ENCODE data around the gene PSMB5. TPM values are rescaled to one million over a fixed set of nuclear protein-coding genes. Genes with fewer than 3 reads are reported as not detected.

PSMB5 gene
- polyA plus RNA-seq, 1 donor from 2014 or later: 147 TPM

DNA sequence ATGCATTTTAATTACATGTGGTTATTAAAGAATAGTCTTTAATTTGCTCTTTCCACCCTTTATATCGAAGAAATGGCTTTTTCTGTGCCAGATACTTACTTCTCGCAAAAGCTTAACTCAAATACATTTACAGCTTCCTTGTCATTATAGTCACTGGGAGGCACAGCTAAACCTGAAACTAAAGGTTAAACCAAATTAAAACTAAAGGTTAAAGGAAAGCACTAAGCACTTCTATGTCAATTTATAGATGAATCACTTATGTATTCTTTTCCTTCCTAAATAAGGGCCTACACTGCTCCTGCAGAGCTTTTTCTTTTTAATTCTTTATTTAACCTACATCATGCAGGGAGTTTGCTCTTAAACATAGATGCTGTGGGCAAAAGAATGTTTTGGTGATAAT lies 33.8 kb downstream of the PSMB5 start:
- no peaks in the 10 kb centered on the region for H3K36me3 ChIP-seq (ENCODE audit: insufficient read depth, low read length)
- no peak overlapping the region for H3K9ac ChIP-seq (ENCODE audit: low read length)
- H4K20me1 ChIP-seq (ENCODE audit: insufficient read depth): no peaks in the 10 kb centered on the region
- TF ChIP-seq TAF1 (IDR thresholded peaks at IDR 0.05; ENCODE audit: low read depth) (no peak), MXI1 (conservative IDR thresholded peaks at IDR 0.05; ENCODE audit: poor library complexity, severe bottlenecking) (no peak), POLR2AphosphoS5 (IDR thresholded peaks at IDR 0.05) (no peak), SMC3 (conservative IDR thresholded peaks at IDR 0.05; ENCODE audit: poor library complexity) (no peak), RAD21 (conservative IDR thresholded peaks at IDR 0.05) (no peak), EZH2 (IDR thresholded peaks at IDR 0.05; ENCODE audit: borderline replicate concordance, insufficient read depth, low read length, poor library complexity, severe bottlenecking) (no peak), EP300 (conservative IDR thresholded peaks at IDR 0.05; ENCODE audit: poor library complexity, severe bottlenecking) (no peak)
- TF ChIP-seq, protein P1, sequence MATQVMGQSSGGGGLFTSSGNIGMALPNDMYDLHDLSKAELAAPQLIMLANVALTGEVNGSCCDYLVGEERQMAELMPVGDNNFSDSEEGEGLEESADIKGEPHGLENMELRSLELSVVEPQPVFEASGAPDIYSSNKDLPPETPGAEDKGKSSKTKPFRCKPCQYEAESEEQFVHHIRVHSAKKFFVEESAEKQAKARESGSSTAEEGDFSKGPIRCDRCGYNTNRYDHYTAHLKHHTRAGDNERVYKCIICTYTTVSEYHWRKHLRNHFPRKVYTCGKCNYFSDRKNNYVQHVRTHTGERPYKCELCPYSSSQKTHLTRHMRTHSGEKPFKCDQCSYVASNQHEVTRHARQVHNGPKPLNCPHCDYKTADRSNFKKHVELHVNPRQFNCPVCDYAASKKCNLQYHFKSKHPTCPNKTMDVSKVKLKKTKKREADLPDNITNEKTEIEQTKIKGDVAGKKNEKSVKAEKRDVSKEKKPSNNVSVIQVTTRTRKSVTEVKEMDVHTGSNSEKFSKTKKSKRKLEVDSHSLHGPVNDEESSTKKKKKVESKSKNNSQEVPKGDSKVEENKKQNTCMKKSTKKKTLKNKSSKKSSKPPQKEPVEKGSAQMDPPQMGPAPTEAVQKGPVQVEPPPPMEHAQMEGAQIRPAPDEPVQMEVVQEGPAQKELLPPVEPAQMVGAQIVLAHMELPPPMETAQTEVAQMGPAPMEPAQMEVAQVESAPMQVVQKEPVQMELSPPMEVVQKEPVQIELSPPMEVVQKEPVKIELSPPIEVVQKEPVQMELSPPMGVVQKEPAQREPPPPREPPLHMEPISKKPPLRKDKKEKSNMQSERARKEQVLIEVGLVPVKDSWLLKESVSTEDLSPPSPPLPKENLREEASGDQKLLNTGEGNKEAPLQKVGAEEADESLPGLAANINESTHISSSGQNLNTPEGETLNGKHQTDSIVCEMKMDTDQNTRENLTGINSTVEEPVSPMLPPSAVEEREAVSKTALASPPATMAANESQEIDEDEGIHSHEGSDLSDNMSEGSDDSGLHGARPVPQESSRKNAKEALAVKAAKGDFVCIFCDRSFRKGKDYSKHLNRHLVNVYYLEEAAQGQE (IDR thresholded peaks at IDR 0.05; ENCODE audit: borderline replicate concordance): no peak
- TF ChIP-seq, protein P2, sequence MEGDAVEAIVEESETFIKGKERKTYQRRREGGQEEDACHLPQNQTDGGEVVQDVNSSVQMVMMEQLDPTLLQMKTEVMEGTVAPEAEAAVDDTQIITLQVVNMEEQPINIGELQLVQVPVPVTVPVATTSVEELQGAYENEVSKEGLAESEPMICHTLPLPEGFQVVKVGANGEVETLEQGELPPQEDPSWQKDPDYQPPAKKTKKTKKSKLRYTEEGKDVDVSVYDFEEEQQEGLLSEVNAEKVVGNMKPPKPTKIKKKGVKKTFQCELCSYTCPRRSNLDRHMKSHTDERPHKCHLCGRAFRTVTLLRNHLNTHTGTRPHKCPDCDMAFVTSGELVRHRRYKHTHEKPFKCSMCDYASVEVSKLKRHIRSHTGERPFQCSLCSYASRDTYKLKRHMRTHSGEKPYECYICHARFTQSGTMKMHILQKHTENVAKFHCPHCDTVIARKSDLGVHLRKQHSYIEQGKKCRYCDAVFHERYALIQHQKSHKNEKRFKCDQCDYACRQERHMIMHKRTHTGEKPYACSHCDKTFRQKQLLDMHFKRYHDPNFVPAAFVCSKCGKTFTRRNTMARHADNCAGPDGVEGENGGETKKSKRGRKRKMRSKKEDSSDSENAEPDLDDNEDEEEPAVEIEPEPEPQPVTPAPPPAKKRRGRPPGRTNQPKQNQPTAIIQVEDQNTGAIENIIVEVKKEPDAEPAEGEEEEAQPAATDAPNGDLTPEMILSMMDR (IDR thresholded peaks at IDR 0.05; ENCODE audit: poor library complexity, severe bottlenecking): no peak
- H3F3A ChIP-seq (ENCODE audit: insufficient read depth, low read length, poor library complexity, severe bottlenecking): no peaks in the 10 kb centered on the region
- H3K79me2 ChIP-seq (replicated peaks; ENCODE audit: insufficient read depth, low read length): no peaks in the 10 kb centered on the region
- H3K9me3 ChIP-seq (ENCODE audit: low read length): no peaks in the 10 kb centered on the region
- no peak overlapping the region for H3K4me2 ChIP-seq (ENCODE audit: low read length)
- H3K4me3 ChIP-seq (ENCODE audit: low read length): no peak overlapping the region
- no peaks in the 10 kb centered on the region for H3K27me3 ChIP-seq (ENCODE audit: insufficient read depth, low read depth, low read length)
- no peak overlapping the region for H3K27ac ChIP-seq (ENCODE audit: low read length)
- H3K9me2 ChIP-seq (ENCODE audit: insufficient read depth, low read length): no peaks in the 10 kb centered on the region
- no peak overlapping the region for H2AFZ ChIP-seq (ENCODE audit: low read depth, low read length)

DNA sequence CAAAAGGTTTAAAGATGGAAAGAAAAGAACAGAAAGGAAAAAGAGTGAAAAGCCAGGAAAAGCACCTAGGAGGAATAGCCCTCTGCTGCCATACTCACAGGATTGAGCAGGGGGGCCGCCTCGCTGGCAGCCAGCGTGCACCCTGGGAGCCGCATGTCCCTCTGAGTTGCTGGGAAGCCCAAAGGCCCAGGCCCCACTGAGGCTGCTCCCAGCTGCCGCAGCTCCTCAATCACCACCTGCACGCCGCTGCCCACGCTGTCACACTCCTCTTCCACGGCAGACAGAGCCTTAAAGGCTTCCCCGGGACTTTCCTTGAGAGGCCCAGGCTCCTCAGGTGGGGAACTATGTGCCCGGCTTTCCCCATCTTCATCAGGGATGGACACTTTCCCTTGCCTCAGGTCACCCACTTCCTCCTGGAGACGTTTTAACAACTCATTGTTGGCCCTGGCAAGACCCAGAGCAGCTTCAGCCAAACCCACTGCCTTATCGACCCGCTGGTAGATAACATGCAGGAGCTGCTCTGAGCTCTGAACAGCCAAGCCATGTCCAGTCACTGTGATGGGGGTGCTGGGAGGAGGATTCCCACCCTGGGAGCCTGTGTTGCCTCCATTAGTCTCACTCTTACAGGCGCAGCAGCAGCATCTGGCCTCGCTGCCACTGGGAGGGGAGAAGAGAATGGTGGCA lies 36.2 kb downstream of the PSMB5 start:
- Histone ChIP-seq H3K79me2 (replicated peaks; ENCODE audit: insufficient read depth, low read length) (no peaks in the 10 kb centered on the region), H3K9me2 (ENCODE audit: insufficient read depth, low read length) (no peaks in the 10 kb centered on the region), H3K27ac (ENCODE audit: low read length) (no peak overlapping the region), H2AFZ (ENCODE audit: low read depth, low read length) (no peak overlapping the region), H3K4me2 (ENCODE audit: low read length) (no peak overlapping the region), H3K36me3 (ENCODE audit: insufficient read depth, low read length) (no peaks in the 10 kb centered on the region), H3K9ac (ENCODE audit: low read length) (no peak overlapping the region), H4K20me1 (ENCODE audit: insufficient read depth) (no peaks in the 10 kb centered on the region), H3K9me3 (ENCODE audit: low read length) (no peaks in the 10 kb centered on the region), H3K27me3 (ENCODE audit: insufficient read depth, low read depth, low read length) (no peaks in the 10 kb centered on the region), H3F3A (ENCODE audit: insufficient read depth, low read length, poor library complexity, severe bottlenecking) (no peaks in the 10 kb centered on the region), H3K4me3 (ENCODE audit: low read length) (no peak overlapping the region)
- TF ChIP-seq MXI1 (conservative IDR thresholded peaks at IDR 0.05; ENCODE audit: poor library complexity, severe bottlenecking) (no peak), RAD21 (conservative IDR thresholded peaks at IDR 0.05) (no peak), SMC3 (conservative IDR thresholded peaks at IDR 0.05; ENCODE audit: poor library complexity) (no peak), EZH2 (IDR thresholded peaks at IDR 0.05; ENCODE audit: borderline replicate concordance, insufficient read depth, low read length, poor library complexity, severe bottlenecking) (no peak), TAF1 (IDR thresholded peaks at IDR 0.05; ENCODE audit: low read depth) (no peak)
- TF ChIP-seq, protein P2 (IDR thresholded peaks at IDR 0.05; ENCODE audit: poor library complexity, severe bottlenecking): no peak
